ENCODE measurements around the gene SCART1.

DNA sequence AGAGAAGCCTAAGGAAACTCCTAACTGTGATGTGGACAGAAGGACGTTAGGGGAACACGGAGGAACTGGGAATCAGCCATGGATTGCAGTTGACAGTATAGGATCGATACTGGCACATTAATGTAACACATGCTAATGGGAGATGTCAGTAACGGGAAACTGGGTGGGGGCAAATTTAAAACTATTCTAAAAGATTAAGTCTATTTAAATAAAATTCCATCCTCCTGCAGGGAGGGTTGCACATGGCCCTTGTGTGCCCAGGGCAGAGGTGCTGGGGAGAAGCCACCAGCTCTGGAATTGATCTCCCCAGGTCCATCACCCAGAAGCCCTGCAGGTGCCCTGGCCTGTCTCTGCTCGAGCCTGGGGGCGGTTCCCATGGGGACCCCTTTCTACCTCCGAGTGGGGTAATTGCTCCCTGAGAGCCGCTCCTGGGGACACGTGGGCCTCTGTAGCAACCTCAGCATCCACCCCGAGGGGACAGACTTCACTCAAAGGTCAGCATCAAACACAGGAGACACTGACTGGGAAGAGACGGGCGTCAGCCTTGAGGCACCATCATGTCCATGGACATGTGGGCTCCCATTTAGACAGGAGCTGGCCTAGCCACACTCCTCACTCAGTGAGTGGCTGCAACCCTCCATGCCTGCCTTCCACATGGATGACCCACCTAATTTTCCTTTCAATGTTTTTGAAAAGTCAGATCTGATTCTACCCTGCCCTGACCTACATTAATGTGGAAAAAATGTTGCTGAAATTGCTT is 21.1 kb downstream of the SCART1 start:
- TF ChIP-seq, protein P1, sequence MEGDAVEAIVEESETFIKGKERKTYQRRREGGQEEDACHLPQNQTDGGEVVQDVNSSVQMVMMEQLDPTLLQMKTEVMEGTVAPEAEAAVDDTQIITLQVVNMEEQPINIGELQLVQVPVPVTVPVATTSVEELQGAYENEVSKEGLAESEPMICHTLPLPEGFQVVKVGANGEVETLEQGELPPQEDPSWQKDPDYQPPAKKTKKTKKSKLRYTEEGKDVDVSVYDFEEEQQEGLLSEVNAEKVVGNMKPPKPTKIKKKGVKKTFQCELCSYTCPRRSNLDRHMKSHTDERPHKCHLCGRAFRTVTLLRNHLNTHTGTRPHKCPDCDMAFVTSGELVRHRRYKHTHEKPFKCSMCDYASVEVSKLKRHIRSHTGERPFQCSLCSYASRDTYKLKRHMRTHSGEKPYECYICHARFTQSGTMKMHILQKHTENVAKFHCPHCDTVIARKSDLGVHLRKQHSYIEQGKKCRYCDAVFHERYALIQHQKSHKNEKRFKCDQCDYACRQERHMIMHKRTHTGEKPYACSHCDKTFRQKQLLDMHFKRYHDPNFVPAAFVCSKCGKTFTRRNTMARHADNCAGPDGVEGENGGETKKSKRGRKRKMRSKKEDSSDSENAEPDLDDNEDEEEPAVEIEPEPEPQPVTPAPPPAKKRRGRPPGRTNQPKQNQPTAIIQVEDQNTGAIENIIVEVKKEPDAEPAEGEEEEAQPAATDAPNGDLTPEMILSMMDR (IDR thresholded peaks at IDR 0.05; ENCODE audit: insufficient read depth, low read length, poor library complexity, severe bottlenecking), result no peak
- no peak for TF ChIP-seq EZH2phosphoT487 (conservative IDR thresholded peaks at IDR 0.05; ENCODE audit: low read length)

Measured in SU-DHL-6 (cell line).